Effector memory CD4-positive, alpha-beta T cell (primary cell): ENCODE measurements around the gene RNF7.
"Not testable (repeated sequence)": the region's sequence is repeated elsewhere in the genome, so short reads cannot be mapped to it uniquely, and the experiment has no call there.

Source experiments
- DNase-seq, 3 donors: peaks; one replicate each; pipeline ENCODE4 v3.0.0-alpha.2; 2020
- H3K27ac ChIP-seq: 2 replicates; pipeline ENCODE4 v1.7.0; 2013; ENCODE audit warnings: mild to moderate bottlenecking, low read length, moderate library complexity; ENCODE audit not compliant: insufficient read depth, poor library complexity, severe bottlenecking
- H3K27me3 ChIP-seq: replicated peaks from 2 replicates; pipeline ENCODE4 v1.7.0; 2013; ENCODE audit warnings: mild to moderate bottlenecking, low read length; ENCODE audit not compliant: insufficient read depth, control insufficient read depth, poor library complexity, severe bottlenecking
- H3K36me3 ChIP-seq: 2 replicates; pipeline ENCODE4 v1.7.0; 2013; ENCODE audit warnings: mild to moderate bottlenecking, low read length, moderate library complexity; ENCODE audit not compliant: control insufficient read depth, insufficient read depth
- H3K4me1 ChIP-seq: 2 replicates; pipeline ENCODE4 v1.7.0; 2013; ENCODE audit warnings: low read length, mild to moderate bottlenecking; ENCODE audit not compliant: control insufficient read depth, insufficient read depth, poor library complexity, severe bottlenecking
- H3K4me3 ChIP-seq: 2 replicates; pipeline ENCODE4 v1.7.0; 2013; ENCODE audit warnings: low read length, low read depth, mild to moderate bottlenecking; ENCODE audit not compliant: insufficient read depth, poor library complexity, severe bottlenecking
- H3K9me3 ChIP-seq: 2 replicates; pipeline ENCODE4 v1.7.0; 2013; ENCODE audit warnings: mild to moderate bottlenecking, low read length, moderate library complexity; ENCODE audit not compliant: control insufficient read depth

The RNF7 gene

DNA sequence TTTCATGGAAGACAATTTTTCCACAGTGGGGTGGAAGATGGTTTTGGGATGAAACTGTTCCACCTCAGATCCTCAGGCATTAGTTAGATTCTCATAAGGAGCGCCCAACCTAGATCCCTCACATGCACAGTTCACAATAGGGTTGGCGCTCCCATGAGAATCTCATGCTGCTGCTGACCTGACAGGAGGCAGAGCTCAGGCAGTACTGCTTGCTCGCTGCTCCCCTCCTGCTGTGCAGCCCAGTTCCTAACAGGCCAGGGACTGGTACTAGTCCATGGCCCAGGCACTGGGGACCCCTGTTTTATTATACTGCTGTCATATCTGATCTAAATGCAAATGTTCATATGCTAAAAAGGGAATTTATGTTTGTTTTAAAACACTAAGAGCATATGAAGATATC, 15.3 kb downstream of the RNF7 start:
- H3K9me3 ChIP-seq: no peaks in the 10 kb centered on the region
- H3K27ac ChIP-seq: no peak overlapping the region
- H3K4me3 ChIP-seq: no peak overlapping the region
- no peaks in the 10 kb centered on the region for H3K27me3 ChIP-seq
- H3K36me3 ChIP-seq: peaks cover 8% of the 10 kb centered on the region
- no peaks in the 10 kb centered on the region for H3K4me1 ChIP-seq
- DNase-seq: no peak

DNA sequence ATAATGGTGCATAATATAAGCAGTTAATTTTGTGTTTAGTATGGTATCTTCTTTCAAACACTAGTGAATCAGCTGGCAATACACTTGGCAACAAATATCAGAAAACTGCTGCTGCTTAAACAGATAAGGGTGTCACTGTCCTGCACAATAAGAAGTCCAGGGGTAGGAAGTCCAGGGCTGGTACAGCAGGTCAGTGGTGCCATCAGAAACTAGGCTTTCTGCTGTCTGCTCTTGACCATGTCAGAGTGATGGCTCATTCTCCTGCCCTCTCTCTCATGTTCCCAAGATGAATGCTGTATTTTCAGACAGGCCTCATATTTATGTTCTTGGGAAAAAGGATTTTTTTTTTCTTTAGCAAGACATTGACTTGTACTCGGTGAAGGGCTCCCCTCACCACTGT, 15.9 kb downstream of the RNF7 start:
- H3K27me3 ChIP-seq: no peaks in the 10 kb centered on the region
- H3K9me3 ChIP-seq: no peaks in the 10 kb centered on the region
- no peak overlapping the region for H3K4me3 ChIP-seq
- H3K36me3 ChIP-seq: peaks cover 5% of the 10 kb centered on the region
- no peak overlapping the region for H3K27ac ChIP-seq
- H3K4me1 ChIP-seq: no peaks in the 10 kb centered on the region
- DNase-seq: no peak

DNA sequence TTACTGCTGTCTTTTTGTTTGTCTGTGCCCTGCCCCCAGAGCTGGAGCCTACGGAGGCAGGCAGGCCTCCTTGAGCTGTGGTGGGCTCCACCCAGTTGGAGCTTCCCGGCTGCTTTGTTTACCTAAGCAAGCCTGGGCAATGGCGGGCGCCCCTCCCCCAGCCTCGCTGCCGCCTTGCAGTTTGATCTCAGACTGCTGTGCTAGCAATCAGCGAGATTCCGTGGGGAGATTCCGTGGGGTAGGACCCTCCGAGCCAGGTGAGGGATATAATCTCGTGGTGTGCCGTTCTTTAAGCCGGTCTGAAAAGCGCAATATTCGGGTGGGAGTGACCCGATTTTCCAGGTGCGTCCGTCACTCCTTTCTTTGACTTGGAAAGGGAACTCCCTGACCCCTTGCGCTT, 24.5 kb downstream of the RNF7 start:
- H3K4me3 ChIP-seq, H3K4me1 ChIP-seq, DNase-seq, H3K27me3 ChIP-seq, H3K27ac ChIP-seq, H3K36me3 ChIP-seq, H3K9me3 ChIP-seq: not testable (repeated sequence)

DNA sequence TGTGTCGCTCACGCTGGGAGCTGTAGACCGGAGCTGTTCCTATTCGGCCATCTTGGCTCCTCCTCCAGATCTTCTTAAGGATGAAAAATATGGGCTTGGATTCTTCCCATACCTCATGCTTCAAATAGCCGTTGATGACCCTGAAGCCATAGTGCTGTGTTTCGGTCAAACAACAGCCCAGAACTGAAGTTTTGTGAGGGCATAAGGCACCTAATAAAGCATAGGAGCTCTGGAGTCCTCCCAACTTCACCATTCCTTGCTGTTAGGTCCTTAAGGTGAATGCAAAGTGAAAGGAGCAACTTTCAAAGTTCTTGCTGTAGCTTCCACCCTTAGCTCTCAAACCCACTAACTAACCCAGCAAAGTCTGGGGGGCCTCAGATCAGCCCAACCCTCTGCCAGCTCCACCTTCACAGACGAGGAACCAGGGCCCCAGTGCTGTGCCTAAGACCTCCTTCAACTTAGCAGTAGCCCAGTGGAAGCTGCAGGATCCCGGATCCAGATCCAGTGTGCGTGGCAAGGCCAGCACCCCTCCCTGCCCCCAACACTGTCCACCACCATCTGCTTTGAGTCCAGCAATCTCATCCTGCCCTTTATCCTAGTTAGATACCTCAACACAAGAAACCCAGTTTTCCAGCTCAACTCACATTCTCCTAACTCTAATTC, 25.1 kb downstream of the RNF7 start, which contains the start of gene GRK7:
Gene GRK7, plus strand, starts transcription at position 321 of the 663 bp plus-strand sequence. CDS start 14,877 bp downstream, outside the sequence.
- H3K27ac ChIP-seq: no peak within 1 kb of the TSS
- no peak for DNase-seq
- no peaks in the 10 kb centered on the region for H3K27me3 ChIP-seq
- no peaks in the 10 kb centered on the region for H3K36me3 ChIP-seq
- no peaks in the 10 kb centered on the region for H3K9me3 ChIP-seq
- no peaks in the 10 kb centered on the region for H3K4me1 ChIP-seq
- H3K4me3 ChIP-seq: no peak within 1 kb of the TSS

DNA sequence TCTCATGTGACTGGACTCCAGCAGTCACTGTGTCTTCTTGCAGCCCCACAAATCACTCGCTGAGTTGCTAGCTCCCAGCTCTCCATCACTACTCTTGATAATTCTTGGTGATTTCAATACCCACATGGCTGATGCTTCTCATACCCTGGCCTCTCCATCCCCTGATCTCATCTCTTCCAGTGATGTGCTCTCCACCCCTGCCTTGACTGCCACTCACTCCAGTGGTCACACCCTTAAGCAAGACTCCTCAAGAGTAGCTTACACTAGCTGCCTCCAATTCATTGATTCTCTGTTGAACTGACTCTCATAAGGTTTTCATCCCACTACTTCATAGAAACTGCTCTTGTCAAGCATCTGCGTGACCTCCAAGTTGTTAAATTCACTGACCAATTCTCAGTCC, 25.9 kb downstream of the RNF7 start:
- H3K27ac ChIP-seq: no peak overlapping the region
- H3K4me3 ChIP-seq: no peak overlapping the region
- H3K4me1 ChIP-seq: no peaks in the 10 kb centered on the region
- DNase-seq: no peak
- no peaks in the 10 kb centered on the region for H3K36me3 ChIP-seq
- H3K27me3 ChIP-seq: no peaks in the 10 kb centered on the region
- no peaks in the 10 kb centered on the region for H3K9me3 ChIP-seq

DNA sequence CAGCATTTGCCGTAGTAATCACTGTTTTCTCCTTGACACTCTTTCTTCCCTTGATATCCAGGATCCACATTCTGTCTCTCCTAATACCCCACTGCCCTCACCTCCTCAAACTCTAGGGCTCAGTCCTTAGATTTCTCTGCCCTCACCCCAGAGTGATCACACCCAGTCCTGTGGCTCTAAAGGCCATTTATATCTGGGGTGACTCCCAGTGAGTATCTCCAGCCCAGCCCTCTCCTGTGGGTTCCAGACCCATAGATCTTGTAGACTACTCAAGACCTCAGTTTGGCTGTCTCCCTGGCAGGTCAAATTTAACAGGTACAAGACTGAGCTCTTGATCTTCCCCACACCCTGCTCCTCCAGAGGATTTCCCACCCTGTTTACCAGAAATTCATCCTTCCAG, 26.4 kb downstream of the RNF7 start:
- Histone ChIP-seq H3K27me3 (no peaks in the 10 kb centered on the region), H3K36me3 (no peaks in the 10 kb centered on the region), H3K4me3 (no peak overlapping the region), H3K9me3 (no peaks in the 10 kb centered on the region), H3K27ac (no peak overlapping the region), H3K4me1 (no peaks in the 10 kb centered on the region)
- no peak for DNase-seq

DNA sequence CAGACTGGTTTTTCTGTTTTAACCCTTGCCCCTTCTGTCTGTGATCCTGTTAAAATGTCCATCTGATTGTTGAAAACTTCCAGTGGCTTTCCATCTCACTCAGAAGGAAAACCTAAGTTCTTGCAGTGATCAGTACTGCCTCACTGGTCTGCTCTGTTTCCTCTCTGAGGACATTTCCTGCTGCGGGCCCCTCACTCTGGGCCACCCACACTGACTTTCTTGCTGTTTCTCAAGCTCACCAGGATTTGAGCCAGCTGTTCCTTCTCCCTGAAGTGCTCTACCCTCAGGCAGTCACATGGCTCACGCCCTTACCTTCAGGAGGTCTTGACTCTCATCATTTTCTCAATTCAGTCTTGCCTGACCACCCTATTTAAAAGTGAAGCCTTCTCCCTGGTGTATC, 26.9 kb downstream of the RNF7 start:
- no peaks in the 10 kb centered on the region for H3K27me3 ChIP-seq
- no peak for DNase-seq
- H3K4me1 ChIP-seq: no peaks in the 10 kb centered on the region
- no peak overlapping the region for H3K27ac ChIP-seq
- H3K4me3 ChIP-seq: no peak overlapping the region
- H3K9me3 ChIP-seq: no peaks in the 10 kb centered on the region
- H3K36me3 ChIP-seq: no peaks in the 10 kb centered on the region

DNA sequence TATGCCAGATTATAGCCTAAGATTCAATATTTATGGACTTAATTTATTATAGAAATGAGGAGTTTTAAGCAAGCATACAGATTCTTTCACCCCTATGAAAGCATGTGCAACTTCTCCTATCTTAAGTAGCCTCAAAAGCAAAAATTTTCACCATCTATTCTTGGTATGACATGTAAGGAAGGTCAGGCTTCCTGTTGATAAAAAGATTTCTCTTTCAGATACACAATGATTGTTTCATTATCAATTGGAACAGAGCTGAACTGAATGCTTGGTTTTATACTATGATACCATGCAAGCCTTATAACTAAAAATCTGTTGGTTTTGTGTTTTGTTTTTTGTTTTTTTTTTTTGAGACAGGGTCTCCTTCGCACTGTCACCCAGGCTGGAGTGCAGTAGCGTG, 29.0 kb downstream of the RNF7 start:
- H3K9me3 ChIP-seq: no peaks in the 10 kb centered on the region
- no peak overlapping the region for H3K27ac ChIP-seq
- H3K27me3 ChIP-seq: no peaks in the 10 kb centered on the region
- DNase-seq: no peak
- H3K4me3 ChIP-seq: no peak overlapping the region
- no peaks in the 10 kb centered on the region for H3K4me1 ChIP-seq
- H3K36me3 ChIP-seq: no peaks in the 10 kb centered on the region

DNA sequence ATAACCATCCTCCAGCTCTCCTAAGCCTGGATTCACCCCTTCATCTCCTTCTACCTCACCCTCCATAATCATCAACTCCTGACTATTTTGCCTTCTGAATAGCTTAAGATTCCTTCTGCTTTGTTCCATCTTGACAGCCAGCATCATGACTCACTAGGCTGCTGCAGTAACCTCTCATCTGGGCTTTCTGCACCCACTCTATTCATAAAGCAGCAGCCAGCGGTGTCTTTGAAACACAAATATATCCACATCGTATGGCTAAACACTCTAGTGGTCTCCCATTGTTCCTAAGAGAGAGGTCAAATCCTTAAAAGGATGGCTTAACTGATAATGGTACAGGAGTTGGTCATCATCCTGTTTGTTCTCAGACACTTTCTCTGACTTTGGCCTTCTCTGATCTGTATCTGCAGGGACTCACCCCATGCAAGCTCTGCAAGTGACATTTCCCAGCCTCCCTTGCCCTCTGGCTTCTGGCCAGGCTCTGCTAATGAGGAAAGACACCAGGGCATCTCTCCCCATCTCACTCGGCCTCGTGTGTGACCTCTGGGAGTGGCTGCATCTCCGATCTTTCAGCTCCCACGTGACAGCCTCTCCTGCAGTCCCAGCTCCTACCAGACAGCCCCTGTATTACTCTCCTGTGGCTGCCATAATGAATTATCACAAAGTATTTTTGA, 31.3 kb downstream of the RNF7 start:
- no peaks in the 10 kb centered on the region for H3K27me3 ChIP-seq
- H3K36me3 ChIP-seq: no peaks in the 10 kb centered on the region
- no peaks in the 10 kb centered on the region for H3K9me3 ChIP-seq
- no peak overlapping the region for H3K4me3 ChIP-seq
- DNase-seq: no peak
- H3K27ac ChIP-seq: no peak overlapping the region
- no peaks in the 10 kb centered on the region for H3K4me1 ChIP-seq

DNA sequence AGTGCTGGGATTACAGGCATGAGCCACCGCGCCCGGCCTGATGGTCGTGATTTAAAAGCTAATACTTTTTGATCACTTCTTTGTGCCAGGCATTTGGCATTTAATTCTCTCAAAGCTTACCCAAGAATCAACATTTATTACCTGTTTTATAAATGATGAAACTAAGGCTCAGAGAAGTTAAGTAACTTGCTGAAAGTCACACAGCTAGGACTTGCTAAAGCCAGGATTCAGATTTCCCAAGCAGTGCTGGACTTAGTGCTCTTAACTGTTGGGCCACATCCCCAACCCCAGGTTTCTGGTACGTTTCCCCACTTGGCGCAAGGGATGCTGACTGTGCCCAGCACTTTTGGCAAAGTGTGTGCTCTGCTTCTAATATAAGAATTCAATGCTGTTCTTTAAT, 35.6 kb downstream of the RNF7 start:
- Histone ChIP-seq H3K4me1 (no peaks in the 10 kb centered on the region), H3K9me3 (no peaks in the 10 kb centered on the region), H3K4me3 (no peak overlapping the region), H3K27ac (no peak overlapping the region), H3K36me3 (no peaks in the 10 kb centered on the region), H3K27me3 (no peaks in the 10 kb centered on the region)
- no peak for DNase-seq
